EL (cell line): ENCODE results near the gene NALCN.
A peak's percentile ranks its signal among the peaks of the same experiment; 100 is the strongest.
"Not testable (repeated sequence)": the region's sequence is repeated elsewhere in the genome, so short reads cannot be mapped to it uniquely, and the experiment has no call there.

Experiments
- DNase-seq: peaks from one replicate; pipeline ENCODE4 v3.0.0-alpha.2; 2016

Gene NALCN

DNA sequence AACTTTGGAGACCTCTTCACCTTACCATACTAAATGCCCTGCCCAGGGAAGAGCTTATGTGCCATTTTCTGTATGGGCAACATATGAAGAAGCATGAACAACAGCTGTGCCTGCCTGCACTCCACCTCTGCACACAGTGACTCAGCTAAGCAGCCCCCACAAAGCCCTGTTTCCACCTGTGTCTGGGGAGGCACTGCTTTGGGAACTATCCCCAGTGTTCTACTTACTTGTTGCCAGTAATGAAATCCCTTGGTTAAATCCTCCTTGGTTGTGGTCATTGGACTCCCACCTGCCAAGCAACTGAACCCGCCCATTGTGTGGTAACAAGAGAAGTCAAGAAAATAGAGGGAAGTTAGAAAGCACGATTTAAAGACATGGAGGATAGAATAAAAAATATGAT lies 84.6 kb downstream of the NALCN start:
- DNase-seq, result no peak

DNA sequence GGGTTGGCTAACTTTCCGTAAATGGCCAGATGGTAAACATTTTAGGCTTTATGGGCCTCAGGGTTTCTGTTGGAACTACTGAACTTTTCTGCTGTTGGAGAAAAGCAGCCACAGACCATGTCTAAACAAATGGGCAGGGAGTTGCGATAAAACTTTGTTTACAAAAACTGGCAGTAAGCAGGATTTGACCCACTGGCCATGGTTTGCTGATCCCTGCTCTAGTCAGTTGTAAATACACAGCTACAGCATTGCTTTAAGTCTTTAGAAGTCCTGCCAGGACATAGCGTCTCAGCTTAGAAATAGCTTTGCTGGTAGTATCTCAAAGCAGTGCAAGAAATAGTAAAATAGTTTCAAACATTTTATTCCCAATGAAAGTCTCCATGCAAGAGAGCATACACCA lies 88.4 kb downstream of the NALCN start:
- DNase-seq, result no peak

DNA sequence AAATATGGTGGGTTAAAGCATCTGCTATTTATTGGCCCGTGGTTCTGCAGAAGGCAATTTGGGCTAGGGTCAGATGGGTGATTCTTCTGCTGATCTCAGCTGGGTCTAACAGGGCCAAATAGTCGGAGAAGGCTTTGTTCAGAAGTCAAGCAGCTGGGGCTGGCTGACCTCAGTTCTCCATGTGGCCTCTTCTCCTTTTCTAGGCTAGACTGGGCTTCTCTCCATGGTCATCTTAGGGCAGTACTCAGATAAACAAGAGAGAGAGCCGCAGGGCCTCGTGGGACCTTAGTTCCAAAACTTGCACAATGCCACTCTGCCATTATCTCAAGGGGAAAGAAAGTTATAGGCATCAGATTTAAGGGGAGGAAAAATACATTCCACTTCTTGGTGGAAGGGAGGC lies 89.6 kb downstream of the NALCN start:
- no peak for DNase-seq

DNA sequence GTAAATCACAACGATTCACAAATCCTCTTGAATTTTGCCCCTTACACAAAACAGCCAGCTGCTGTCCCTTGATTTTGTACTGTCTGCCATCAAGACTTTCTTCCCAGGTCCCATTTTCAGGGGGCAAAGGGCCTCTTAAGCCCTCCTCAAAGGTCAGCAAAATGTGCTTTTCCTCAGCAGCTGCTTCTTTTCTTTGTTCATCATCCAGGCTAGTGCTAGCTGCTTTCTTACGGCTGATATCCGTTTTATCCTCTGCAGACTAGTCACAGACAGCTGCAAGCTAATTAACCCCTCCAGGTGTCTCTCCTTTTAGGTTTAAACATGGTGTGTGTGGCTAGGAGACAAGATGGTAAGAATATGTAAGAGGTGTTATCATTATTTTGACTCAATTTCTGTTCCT lies 90.9 kb downstream of the NALCN start:
- no peak for DNase-seq

DNA sequence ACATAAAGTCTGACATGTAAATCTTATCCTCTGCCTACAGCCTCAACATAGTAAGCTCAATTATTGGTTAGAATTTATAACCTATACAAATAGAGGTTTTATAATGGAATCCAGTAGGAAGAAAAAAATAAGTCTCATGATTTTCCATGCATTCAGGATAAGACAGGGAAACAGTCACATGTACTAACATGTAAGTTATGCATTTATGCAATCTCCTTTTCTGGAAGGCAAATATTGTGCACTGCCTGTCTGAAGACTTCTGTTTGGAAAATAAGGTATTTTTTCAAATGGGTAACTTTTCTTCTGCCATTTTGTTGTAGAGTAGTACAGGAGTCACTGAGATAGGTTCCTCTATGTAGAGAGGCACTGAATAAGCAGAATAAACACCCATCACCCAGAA lies 92.7 kb downstream of the NALCN start:
- DNase-seq, result no peak

DNA sequence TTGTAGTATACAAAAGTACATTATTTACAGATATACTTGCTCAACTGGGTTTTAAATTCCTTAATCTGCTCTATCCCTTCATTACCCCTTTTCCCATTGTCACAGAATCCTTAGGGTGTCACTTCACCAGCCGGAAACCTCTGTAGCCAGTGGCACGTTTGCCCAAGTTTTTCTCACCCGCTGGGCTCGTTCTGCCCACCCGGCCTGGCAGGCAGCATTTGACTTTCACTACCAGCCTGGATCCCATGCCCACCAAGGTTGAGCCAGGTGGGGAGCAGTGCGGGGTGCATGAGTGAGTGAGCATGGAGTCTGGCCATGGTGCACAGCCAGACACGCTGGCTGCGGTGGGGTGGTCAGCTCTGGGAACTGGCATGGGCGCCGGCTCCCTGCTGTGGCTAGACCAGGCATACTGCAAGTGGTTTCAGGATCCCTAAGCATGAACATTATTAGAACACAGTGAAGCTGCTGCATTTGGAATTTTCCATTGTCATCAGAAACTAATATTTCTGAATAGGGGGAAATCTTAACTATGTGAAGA lies 98.3 kb downstream of the NALCN start:
- no peak for DNase-seq

DNA sequence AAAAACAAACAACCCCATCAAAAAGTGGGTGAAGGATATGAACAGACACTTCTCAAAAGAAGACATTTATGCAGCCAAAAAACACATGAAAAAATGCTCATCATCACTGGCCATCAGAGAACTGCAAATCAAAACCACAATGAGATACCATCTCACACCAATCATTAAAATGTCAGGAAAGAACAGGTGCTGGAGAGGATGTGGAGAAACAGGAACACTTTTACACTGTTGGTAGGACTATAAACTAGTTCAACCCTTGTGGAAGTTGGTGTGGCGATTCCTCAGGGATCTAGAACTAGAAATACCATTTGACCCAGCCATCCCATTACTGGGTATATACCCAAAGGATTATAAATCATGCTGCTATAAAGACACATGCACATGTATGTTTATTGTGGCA lies 102.8 kb downstream of the NALCN start:
- DNase-seq, result not testable (repeated sequence)

DNA sequence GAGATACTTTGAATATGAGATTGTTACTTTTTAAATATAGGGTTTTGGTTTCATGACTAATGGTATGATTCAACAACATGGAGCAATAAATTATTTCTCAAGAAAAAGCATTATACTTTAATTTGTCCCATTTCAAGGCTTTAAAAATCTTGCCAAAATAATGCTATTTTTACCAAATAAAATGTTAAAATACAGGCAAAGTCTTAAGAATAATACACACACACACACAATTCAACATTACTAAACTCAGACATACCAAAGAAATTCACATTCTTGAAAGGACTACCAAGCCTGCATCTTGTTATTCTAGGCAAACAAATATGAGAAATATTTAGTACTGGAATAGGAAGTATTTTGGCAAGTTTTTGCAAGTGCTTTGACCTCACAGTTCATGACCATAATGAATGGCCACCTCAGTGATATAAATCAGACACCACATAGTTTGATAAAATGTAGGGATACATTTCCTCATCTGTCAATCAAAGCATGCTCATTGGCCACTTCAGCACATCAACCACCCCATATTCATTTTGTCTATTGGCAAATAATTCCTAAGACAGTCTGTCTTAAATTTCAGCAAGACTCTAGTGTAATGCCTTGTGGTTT lies 107.2 kb downstream of the NALCN start:
- peak; percentile 76 for DNase-seq

DNA sequence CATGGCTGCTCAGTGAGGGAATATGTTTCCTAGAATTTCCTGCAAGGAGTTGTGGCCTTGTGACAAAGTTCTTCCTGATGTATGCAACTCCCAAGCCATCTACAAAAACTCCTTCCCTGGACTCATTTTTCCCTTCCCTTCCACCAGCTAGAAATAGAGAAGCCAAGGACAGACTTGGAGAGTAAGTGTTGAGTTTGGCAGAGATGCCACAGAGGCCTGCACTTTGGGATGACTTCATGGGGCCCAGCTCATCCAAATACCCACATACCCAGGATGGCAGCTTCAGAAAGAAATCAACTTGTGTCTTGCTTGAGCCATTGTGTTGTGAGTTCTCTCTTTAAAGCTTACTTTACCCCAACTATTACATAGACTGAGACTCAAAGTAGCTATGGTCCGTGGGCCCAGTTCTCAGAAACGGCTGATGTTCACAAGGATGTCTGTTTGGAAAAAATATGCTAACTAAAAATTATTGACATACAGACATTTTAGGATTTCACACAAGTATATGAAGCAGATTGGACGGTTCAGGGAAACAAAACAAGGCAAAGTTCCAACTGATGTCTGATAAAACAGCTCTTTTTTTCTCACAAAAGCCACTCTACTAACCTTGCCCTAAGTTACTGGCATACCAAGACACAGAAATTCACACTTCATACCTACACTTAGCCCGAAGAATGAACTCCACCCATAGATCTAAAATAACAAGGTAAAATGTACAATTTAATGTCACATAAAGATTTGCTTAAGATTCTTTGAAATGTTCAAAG lies 107.9 kb downstream of the NALCN start:
- DNase-seq, result peak; percentile 15

DNA sequence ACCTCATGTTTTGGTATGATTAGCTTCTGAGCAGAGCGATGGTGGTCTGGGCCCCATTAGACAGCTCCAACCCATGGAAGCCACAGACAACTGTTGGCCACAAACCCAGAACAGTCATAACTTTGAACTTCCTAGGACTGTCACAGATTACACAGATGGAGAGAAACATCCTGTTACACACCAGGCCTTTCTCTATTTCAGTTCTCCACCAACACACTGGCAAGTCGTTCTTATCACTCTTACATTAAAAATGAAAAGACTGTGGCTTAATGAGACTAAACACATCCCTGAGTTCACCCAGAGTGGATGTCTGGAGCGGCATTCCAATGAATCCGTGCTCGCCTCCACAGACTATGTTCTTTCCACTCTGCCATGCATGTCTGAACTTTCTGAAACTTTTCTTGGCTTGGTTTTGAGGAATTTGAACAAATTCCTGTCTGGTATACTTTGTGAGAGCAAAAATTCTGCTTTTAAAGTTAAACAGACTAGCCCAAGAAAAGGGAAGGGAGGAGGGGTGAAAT lies 109.1 kb downstream of the NALCN start:
- DNase-seq, result peak; percentile 74

DNA sequence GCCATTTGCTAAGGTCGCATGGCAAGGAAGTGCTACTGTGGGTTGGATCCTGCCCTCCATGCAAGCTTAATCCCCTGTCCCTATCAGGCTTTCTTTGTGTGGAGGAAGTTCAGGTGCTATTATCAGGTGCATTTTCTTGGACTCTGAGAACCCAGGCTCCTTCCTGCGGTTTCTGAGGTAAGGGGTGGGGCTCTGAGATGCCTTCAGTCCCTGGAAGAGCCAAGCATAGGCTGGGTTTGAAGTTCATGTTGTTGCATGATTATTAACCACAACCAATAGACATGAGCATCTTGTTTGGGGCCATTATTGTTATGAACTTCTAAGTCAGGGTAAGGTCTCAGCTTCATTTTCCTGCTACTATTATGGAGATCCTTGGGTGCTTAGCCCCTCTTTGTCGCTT lies 109.5 kb downstream of the NALCN start:
- no peak for DNase-seq

DNA sequence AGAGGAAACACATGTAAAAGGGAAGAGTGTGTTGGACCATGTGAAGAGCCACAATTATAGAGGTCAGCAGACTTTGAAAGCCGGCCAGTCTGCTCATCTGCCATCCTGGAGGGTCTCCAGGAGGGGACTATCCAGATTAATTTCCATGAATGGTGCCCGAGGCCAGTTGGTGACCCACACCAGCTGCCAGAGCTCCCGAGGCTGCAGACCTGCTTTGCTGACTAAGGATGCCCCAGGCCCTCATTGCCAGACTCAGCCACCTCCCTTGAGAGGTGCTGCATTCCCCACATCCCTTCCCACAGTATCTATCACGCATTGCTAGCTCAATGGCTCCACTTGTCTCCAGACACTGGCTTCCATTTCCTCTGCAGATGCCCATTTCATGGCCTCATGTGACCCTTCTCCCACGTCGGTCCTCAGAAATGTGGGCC lies 110.3 kb downstream of the NALCN start:
- DNase-seq, result peak; percentile 4

DNA sequence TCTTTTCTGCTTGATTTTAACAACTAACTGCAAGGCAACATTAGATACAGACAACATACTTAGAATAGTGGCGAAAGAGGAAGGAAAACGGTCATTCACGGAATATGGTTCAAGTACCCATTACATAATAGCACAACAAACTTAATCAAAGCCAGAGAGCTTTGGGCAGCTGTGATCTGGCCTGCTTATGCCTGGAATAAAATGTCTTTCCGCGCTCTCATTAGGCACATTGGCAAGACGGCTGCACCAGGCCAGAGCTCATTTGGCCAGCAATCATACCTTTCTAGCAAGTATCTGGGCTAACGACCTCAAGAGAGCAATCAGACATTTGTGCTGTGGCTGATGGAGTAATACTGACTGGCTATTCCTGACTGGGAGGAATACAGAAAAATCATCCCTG lies 112.8 kb downstream of the NALCN start:
- DNase-seq, result no peak

DNA sequence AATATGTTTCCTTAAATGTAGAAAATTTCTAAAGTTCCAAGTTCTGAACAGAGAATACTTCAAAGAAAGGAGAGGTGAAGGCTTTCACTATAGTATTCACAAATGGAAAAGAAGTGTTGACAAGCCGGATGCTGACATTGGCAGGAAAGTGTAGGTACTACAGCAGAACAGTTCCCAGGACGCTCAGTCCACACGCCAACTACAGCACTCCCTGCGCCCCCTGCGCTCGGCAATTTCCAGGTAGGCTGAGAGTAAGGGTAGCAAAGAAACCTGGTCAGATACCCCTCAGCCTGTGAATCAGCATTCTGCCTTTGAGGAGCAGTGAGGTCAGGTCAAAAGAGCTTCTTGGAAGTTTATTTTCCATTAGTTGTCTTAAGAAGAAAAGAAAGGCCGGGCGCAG lies 115.3 kb downstream of the NALCN start:
- no peak for DNase-seq

DNA sequence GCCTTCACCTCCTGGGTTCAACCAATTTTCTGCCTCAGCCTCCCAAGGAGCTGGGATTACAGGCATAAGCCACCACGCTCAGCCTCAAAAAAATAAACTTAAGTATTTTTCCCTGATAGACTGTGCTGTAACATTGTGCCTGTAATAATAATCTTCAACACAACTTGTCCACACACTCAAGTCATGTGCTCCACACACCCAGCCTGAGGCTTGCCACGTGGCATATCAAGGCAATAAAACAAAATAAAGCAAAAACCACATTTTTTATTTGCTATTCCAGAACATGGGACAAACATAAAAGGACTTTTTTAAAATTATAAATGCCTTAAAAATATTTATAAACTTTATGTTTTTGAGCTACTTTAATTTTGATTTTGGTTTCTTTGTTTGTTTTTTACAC lies 115.8 kb downstream of the NALCN start:
- DNase-seq, result no peak

DNA sequence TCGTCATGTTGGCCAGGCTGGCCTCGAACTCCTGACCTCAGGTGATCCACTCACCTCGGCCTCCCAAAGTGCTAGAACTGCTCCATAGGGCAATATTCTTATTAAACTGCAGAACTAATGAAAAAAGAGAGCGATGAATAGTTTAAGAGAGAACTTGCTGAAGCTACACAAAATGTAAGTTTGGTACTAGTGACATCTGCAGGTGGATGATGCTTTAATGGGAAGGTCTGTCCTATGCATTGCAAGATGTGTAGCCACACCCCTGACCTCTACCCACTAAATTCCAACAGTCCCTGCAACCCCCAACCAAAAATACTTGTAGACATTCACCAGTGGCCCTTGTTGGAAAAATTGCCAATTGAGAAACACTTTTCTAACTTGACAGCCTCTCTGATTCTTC lies 117.8 kb downstream of the NALCN start:
- DNase-seq, result no peak

DNA sequence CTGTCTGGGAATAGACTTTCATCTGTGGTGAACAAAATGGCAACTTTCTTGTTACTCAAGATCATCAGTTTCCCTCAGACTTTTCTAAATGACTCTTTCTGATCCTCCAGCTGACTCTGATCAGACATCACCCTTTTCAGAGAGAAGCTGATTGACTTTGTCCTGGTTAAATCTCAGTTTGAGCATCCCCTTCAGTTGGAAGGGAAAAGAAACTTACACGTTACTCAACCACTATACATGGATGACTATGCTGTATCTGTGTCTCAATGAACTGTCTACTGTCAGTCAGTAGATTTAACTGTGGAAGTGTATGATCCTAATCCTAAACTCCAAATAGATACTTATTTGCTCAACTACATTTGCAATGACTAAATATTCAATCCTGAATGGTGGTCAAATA lies 118.5 kb downstream of the NALCN start:
- DNase-seq, result no peak

DNA sequence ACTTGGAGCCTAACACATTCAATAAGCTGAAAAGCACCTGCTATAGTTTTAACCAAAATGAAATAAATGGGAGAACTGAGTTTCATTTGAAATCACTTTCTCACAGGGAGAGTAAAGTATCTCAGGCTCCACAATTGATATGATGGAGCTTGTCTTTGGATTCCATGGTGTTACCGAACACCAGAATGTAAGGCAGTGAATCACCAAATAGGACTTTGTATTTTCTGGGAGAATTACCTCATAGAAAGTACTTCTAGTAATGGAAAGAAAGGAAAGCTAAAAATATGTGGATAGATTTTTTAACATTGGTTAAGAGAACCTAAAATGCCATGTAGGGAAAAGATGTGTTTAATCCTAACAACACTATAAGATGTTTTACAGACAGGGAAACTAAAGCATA lies 123.6 kb downstream of the NALCN start:
- no peak for DNase-seq

DNA sequence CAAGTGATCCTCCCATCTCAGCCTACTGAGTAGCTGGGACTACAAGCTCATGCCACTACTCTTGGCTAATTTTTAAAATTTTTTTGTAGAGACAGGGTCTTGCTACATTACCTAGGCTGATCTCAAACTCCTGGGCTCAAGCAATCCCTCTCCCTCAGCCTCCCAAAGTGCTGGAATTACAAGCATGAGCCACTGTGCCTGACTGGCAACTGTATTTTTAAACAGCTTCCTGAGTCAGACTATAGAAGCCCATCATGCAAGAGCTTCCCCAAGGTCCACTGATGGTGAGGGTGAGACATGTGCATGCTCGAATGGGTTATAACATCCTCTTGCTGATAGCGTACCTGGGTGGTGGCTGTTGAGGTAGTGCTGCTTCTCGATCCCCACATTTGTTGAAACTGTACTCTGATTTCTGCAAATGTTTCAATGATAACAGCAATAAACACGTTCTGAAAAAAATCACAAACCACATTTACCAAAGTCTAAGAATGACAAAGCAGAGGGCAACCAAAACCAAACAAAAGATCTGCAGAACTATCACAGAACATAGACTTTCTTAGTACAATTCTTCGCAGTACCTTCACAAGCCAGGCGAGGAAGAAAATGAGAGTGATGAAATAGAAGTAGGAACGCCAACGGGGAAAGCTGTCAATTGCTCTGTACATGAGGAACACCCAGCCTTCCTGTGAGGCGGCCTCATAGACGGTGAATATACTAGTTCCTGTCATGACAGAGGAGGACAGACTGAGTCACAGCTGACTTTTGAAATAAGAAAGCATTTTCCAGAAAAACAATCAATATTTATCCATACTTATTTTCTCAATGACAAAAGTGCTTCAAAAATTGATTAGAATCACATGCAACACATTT lies 124.4 kb downstream of the NALCN start:
- no peak for DNase-seq

DNA sequence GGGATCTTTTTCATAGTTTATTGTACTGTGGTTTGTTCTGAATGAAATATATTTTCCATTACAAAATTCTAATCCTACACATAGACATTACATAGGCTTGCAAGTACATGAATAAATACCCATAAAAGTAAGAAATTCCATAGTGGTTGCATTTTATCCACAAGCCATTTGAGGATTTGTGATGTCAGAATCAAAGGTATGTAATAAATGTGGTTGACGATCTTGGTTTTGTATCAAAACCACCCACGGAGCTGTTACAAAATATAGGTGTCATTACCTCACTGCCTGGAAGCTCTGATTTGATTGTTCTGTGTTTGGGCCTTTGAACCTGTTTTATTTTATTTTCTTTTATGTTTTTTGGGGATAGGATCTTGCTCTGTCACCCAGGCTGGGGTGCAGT lies 125.1 kb downstream of the NALCN start:
- no peak for DNase-seq

DNA sequence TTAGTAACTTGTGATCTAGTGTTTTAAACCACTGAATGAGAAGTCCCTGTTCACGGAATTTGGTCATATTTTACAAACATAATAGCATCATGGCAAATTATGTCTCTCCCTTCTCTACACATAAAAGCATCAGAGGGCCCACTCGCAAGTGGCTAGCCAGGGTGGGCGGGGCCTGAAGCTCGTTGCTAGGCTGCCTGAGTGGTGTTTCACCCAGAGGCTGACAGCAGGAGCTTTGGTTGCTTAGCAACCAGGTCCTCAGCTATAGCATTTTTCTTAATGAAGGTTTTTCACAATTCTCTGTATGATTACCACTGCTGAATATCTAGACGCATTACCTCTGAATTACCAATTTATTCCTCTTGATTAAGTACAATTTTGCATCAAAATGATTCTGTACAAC lies 126.5 kb downstream of the NALCN start:
- peak; percentile 29 for DNase-seq

DNA sequence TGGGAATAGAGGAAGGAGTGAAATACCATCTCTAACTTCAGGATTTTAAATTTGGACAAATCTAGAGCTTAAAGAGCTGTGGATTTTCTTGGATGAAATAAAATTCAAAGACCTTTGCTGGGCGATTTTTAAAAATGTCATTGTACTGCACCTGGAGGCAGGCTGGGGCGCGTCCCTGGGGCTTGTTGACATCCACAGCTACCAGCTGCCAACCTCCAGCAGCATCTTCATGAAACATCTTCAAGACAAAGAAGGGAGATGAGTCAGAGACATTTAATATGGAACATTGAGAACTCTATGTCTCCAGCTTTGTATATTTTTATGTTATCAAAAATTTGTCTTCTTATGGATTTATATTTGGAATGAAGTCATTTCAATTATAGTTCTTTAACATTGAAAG lies 132.5 kb downstream of the NALCN start:
- DNase-seq, result no peak

DNA sequence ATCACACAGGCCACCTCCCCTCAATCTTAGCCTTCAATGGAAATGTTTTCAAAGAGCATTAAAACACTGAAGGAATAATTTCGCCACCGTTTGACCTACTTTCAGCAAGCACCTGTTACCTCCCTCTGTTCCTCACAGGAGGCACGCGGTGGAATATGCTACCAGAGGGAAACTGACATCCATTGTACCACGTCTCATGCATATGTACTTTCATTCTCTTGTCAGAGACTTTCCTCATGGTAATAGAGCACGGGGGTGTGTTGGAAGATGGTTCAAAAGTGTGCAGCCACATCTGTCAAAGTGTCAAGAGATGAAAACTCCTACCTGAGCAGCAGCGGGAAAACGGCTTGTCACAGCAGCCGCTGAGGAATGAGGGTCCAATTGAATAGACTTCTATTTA lies 143.4 kb downstream of the NALCN start:
- DNase-seq, result no peak
